Omental fat pad (tissue), 4 donors: ENCODE measurements around the gene ARMC8. TPM values are rescaled to one million over a fixed set of nuclear protein-coding genes. Genes with fewer than 3 reads are reported as not detected.

ENCODE experiments used
- ATAC-seq: fragments of 150-250 bp; one replicate; pipeline ENCODE4 v1.9.1; 2016; ENCODE audit warnings: mild to moderate bottlenecking, moderate library complexity; ENCODE audit not compliant: low FRiP score
- DNase-seq: peaks from one replicate; pipeline ENCODE4 v3.0.0-alpha.2; 2019; ENCODE audit warnings: low spot score
- total RNA-seq, 4 donors: library from RNA; depleted of rRNA; stranded (reverse); fragments of >200 nt; gene quantifications; one replicate each; pipeline ENCODE4 v1.1.0, GENCODE V29; 2016
- TF ChIP-seq, protein P1 (sequence below), 3 donors: fragments of 450-650 bp; IDR thresholded peaks; one replicate each; pipeline ENCODE4 v1.5.1; 2016 to 2017; ENCODE audit warnings: antibody characterized with exemption in 3 of 3, mild to moderate bottlenecking in 3 of 3, moderate library complexity in 2 of 3

The ARMC8 gene
- total RNA-seq, 4 donors from 2014 or later = 61.5 to 121 (median 95.3) TPM

DNA sequence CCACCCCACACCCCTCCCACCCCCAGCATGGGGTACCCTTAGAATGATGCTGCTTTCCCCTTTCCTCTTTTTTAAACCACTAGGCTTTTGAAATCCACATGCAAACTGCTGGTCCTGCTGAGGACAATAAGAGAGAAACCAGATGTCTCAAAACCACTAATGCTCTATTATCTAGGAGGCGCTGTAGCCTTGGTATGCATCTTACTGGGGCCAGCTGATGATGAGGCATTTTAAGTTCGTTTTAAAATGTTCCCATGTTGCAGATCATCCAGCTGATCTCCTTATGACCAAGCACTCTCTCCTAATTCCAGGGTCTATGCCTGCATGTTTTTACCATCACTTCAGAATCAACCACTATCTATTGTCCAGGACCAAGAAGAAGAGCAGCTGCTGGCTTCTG lies 141.2 kb downstream of the ARMC8 start:
- no peak for ATAC-seq

DNA sequence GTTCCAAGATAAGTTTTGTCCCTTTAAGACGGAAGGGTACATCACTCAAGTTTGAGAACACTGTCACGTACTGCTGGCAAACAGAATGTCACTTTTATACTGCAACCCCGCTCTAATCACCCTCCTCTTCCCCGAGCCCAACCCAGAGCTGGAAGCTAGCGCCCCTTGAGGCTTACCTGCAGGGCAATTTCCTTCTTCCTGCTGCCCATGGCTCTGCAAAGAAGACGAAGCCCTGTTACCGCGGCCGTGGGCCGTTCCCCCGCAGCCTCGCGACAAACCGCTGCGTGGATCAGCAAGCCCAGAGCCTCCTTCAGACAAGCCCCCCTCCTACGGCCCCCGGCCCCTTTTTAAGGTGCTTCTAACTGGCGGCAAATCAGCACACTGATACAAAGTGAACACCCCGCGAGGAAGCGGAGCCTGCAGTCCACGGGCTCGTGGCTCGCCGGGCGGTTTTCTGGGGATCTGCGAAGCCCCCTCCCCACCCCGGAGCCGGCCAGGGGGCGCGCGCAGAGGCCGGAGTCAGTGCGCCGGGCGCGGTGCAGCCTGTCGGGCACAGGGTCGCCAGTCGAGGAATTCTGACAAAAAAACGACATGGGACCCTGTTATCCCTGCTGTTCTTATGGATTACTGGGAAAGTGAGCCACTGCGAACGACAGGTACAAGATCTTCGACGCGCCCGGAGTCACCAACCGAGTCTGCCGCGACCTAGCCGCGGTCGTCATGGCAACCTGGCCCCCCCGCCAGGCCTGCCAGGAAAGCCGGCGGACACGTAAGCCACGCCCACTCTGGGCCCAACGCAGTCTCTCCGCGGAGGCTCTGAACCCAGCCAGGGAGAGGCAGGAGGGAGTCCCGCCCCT lies 142.3 kb downstream of the ARMC8 start, which contains the start of gene NME9:
NME9 (minus strand) TSS at position 725 of the 857 bp plus-strand sequence; CDS start at position 209, 516 bp downstream.
- TF ChIP-seq, protein P1, sequence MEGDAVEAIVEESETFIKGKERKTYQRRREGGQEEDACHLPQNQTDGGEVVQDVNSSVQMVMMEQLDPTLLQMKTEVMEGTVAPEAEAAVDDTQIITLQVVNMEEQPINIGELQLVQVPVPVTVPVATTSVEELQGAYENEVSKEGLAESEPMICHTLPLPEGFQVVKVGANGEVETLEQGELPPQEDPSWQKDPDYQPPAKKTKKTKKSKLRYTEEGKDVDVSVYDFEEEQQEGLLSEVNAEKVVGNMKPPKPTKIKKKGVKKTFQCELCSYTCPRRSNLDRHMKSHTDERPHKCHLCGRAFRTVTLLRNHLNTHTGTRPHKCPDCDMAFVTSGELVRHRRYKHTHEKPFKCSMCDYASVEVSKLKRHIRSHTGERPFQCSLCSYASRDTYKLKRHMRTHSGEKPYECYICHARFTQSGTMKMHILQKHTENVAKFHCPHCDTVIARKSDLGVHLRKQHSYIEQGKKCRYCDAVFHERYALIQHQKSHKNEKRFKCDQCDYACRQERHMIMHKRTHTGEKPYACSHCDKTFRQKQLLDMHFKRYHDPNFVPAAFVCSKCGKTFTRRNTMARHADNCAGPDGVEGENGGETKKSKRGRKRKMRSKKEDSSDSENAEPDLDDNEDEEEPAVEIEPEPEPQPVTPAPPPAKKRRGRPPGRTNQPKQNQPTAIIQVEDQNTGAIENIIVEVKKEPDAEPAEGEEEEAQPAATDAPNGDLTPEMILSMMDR (IDR thresholded peaks at IDR 0.05) = peak in 1 of 3 donors; percentile 6
- peak; percentile 81 for DNase-seq
- ATAC-seq = peak; percentile 97

More for the DNA sequence above, 141.2 kb downstream of the ARMC8 start:
- TF ChIP-seq, protein P1 (IDR thresholded peaks at IDR 0.05) = no peak
- DNase-seq = no peak

DNA sequence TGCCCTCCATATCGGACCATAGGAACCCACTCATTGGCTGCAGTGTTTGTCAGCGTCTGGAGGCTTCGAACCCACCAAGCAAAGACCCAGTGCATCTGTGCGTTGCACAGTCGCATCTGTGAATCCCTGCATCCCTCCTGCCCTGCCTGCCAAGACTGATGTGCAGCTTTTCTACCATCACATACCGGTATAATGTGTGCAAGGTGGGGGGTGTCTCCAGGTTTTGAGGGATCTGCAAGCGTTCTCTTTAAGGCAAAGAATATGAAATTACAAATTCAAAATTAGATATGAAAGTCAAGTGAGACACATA lies 142.8 kb downstream of the ARMC8 start:
- DNase-seq (no peak), ATAC-seq (no peak)
- TF ChIP-seq, protein P1 (IDR thresholded peaks at IDR 0.05) = no peak

DNA sequence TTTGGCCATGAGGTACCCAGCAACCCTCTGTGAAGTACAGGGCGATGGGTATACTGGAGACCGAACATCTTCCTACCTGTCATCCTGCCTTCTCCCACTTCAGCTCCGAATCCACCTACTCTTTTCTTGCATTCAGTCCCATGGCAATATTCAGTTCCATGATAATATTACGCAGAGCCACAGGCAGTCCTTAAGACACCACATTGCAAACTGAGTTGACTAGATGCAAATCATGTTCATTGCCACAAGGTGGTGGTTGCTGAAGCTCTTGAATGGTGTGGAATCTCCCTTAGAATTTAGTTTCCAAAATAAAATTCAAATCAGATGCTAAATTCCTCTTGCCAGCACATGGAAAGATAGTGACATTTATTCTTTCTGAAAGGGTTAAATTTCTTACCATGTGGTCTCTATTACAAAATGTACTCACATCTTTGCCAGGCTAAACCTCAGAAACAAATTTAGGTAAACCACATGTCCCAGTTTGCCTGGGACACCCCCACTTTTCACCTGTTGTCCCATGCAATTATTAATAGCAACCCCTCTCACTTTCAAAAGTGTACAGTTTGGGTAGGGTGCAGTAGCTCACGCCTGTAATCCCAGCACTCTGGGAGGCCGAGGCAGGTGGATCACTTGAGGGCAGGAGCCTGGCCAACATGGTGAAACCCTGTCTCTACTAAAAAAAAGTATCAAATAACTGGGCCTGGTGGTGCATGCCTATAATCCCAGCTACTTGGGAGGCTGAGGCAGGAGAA lies 144.2 kb downstream of the ARMC8 start:
- DNase-seq = no peak
- ATAC-seq = no peak
- TF ChIP-seq, protein P1 (IDR thresholded peaks at IDR 0.05) = no peak

DNA sequence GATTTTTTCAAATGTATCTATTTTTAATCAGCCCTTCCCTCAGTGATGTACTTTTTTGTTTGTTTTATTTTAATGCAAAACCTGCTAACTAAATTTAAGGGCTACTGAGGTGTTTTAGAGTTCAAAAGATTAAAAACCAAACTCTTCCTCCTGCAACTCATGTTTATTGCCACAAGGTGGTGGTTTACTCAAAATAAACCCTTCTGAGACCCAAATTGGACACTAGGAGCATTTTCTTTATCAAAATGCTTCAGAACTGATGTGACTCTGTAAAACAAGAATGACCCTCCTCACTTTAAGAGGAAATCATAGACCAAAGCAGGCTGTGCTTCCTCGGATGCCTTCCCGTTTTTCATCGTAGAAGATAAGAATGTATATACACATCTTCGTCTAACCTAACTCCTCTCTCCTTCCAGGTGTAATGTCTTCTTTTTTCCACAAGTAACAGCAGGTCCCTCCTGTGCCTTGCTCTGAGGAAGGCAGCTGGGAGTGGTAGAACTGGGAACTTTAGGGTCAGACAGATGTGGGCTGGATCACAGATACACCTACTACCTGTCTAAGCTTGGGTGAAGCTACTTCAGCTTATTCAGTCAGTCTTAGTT lies 145.5 kb downstream of the ARMC8 start:
- ATAC-seq (no peak), DNase-seq (no peak)
- TF ChIP-seq, protein P1 (IDR thresholded peaks at IDR 0.05) = no peak

DNA sequence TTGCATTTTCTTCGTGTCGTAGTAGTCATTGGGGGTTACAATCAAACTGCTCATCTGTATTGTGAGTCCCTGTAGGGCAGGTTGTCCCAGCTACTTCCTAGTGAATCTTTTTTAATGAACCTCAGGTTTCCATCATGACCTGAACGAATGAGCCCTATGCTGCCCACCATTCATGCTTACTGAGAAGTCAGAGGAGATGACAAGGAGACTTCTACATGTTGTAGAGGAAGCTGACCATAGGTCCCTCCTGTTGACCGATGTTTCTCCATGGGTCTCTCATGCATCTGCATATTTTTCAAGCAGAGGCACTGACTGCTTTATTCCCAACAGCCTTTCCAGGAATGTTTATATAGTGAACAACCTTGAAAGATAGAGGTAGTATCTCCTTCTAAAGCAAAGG lies 147.5 kb downstream of the ARMC8 start:
- ATAC-seq (no peak), DNase-seq (no peak)
- TF ChIP-seq, protein P1 (IDR thresholded peaks at IDR 0.05) = no peak
